SK-N-SH (cell line): Measurements from ENCODE around the gene PAPSS2. TPM values are rescaled to one million over a fixed set of nuclear protein-coding genes. Genes with fewer than 3 reads are reported as not detected.

ENCODE experiments used
- CTCF ChIA-PET: fragments of 300-600, 350-600 bp; formaldehyde crosslinking; extraction: SDS; loops from one replicate; lab custom pipeline; 2021; lab: Yijun Ruan, JAX
- POLR2A ChIA-PET: fragments of 350-600 bp; sonication (Branson Sonifier 250); formaldehyde crosslinking; extraction: SDS; loops from one replicate; lab custom pipeline; 2020; ENCODE audit warnings: antibody characterized with exemption, inconsistent platforms; lab: Yijun Ruan, JAX
- DNase-seq: peaks from one replicate; pipeline ENCODE4 v3.0.0; 2012
- H2AFZ ChIP-seq: fragments of 200-600 bp; sonication (generic); 2 replicates; pipeline ENCODE4 v1.8.1; 2016; ENCODE audit warnings: antibody characterized with exemption, mild to moderate bottlenecking, low read depth
- H3F3A ChIP-seq: fragments of 200-600 bp; sonication (generic); replicated peaks from 2 replicates; pipeline ENCODE3; 2016; ENCODE audit warnings: antibody characterized with exemption, mild to moderate bottlenecking; ENCODE audit not compliant: insufficient read depth
- H3K27ac ChIP-seq, 2 experiments: fragments of 200-500 bp in 1 of 2; fragments of 200-600 bp in 1 of 2; sonication (Bioruptor generic) in 1 of 2; sonication (generic), shearing (Covaris generic) in 1 of 2; 2 replicates each; pipeline versions ENCODE4 v1.5.1 to v1.6.1; 2014 to 2016; ENCODE audit warnings: low read depth in 2 of 2, inconsistent platforms in 1 of 2, low read length in 1 of 2, mild to moderate bottlenecking in 1 of 2, mixed read lengths in 1 of 2
- H3K27me3 ChIP-seq: fragments of 200-600 bp; sonication (generic), shearing (Covaris generic); 2 replicates; pipeline ENCODE4 v1.6.1; 2016; ENCODE audit warnings: mixed run types; ENCODE audit not compliant: insufficient read depth
- H3K36me3 ChIP-seq, 2 experiments: fragments of 200-500 bp in 1 of 2; fragments of 200-600 bp in 1 of 2; sonication (Bioruptor generic) in 1 of 2; sonication (generic) in 1 of 2; replicated peaks in 1 of 2; 2 replicates each; pipeline versions ENCODE3 to v1.5.1; 2014 to 2016; ENCODE audit warnings: low read length in 1 of 2, mild to moderate bottlenecking in 1 of 2; ENCODE audit not compliant: insufficient read depth in 2 of 2, control insufficient read depth in 1 of 2
- H3K4me1 ChIP-seq, 2 experiments: fragments of 200-500 bp in 1 of 2; fragments of 200-600 bp in 1 of 2; sonication (Bioruptor generic) in 1 of 2; sonication (generic), shearing (Covaris generic) in 1 of 2; 2 replicates each; pipeline versions ENCODE4 v1.5.1 to v1.6.1; 2014 to 2016; ENCODE audit warnings: low read depth in 1 of 2, low read length in 1 of 2, mixed run types in 1 of 2; ENCODE audit not compliant: insufficient read depth in 2 of 2, control insufficient read depth in 1 of 2
- H3K4me2 ChIP-seq: fragments of 200-600 bp; sonication (generic), shearing (Covaris generic); 2 replicates; pipeline ENCODE4 v1.6.1; 2017; ENCODE audit warnings: mixed run types
- H3K4me3 ChIP-seq, 2 experiments: fragments of 200-500 bp in 1 of 2; fragments of 200-600 bp in 1 of 2; sonication (Bioruptor generic) in 1 of 2; sonication (generic), shearing (Covaris generic) in 1 of 2; 2 replicates each; pipeline versions ENCODE4 v1.5.1 to v1.8.1; 2014 to 2016; ENCODE audit warnings: low read depth in 2 of 2, inconsistent platforms in 1 of 2, low read length in 1 of 2, mild to moderate bottlenecking in 1 of 2, mixed read lengths in 1 of 2, moderate library complexity in 1 of 2
- H3K79me2 ChIP-seq: fragments of 200-600 bp; sonication (generic); 2 replicates; pipeline ENCODE4 v1.8.1; 2017; ENCODE audit warnings: mild to moderate bottlenecking; ENCODE audit not compliant: insufficient read depth
- H3K9ac ChIP-seq: fragments of 200-600 bp; sonication (generic); 2 replicates; pipeline ENCODE4 v1.6.1; 2017; ENCODE audit warnings: mixed run types
- H3K9me2 ChIP-seq: fragments of 200-600 bp; sonication (generic); 2 replicates; pipeline ENCODE4 v1.6.1; 2017; ENCODE audit warnings: mixed run types
- H3K9me3 ChIP-seq: fragments of 200-600 bp; sonication (generic); 2 replicates; pipeline ENCODE4 v1.6.1; 2017; ENCODE audit warnings: mixed run types, mild to moderate bottlenecking, moderate library complexity
- H4K20me1 ChIP-seq: fragments of 200-600 bp; sonication (generic); 2 replicates; pipeline ENCODE4 v1.6.1; 2017; ENCODE audit warnings: mild to moderate bottlenecking, mixed run types; ENCODE audit not compliant: insufficient read depth
- CHD2 ChIP-seq: fragments of 150-350 bp; IDR thresholded peaks from 2 replicates; pipeline ENCODE4 v1.6.1; 2018; ENCODE audit warnings: low read length; ENCODE audit not compliant: partially characterized antibody
- EP300 ChIP-seq, 2 experiments: IDR thresholded peaks; 2 replicates each; pipeline versions ENCODE4 v1.4.0 to v1.6.1; 2012; ENCODE audit warnings: borderline replicate concordance in 1 of 2, low read depth in 1 of 2, low read length in 1 of 2
- EZH2phosphoT487 ChIP-seq: fragments of 200-600 bp; sonication (generic); IDR thresholded peaks from 2 replicates; pipeline ENCODE4 v1.6.1; 2017; ENCODE audit warnings: low read depth, mixed run types, mild to moderate bottlenecking, antibody characterized with exemption, moderate library complexity, borderline replicate concordance
- FOSL2 ChIP-seq: IDR thresholded peaks from 2 replicates; pipeline ENCODE4 v1.4.0; 2012; ENCODE audit warnings: low read depth, mild to moderate bottlenecking, moderate library complexity, borderline replicate concordance
- FOXJ3 ChIP-seq: sonication (generic); formaldehyde crosslinking; IDR thresholded peaks from 2 replicates; pipeline ENCODE4 v1.5.1; 2020; ENCODE audit warnings: mild to moderate bottlenecking, missing genetic modification reagents
- FOXM1 ChIP-seq: IDR thresholded peaks from 2 replicates; pipeline ENCODE4 v1.4.0; 2012; ENCODE audit warnings: low read depth, mild to moderate bottlenecking
- GABPA ChIP-seq: IDR thresholded peaks from 2 replicates; pipeline ENCODE4 v1.4.0; 2012; ENCODE audit warnings: low read depth, mild to moderate bottlenecking
- MEF2A ChIP-seq: IDR thresholded peaks from 2 replicates; pipeline ENCODE4 v1.4.0; 2012; ENCODE audit warnings: low read depth, borderline replicate concordance
- MXI1 ChIP-seq: IDR thresholded peaks from 2 replicates; pipeline ENCODE4 v1.6.1; 2012; ENCODE audit warnings: mild to moderate bottlenecking, low read depth, low read length, improper control_type of control experiment
- NFIC ChIP-seq: IDR thresholded peaks from 2 replicates; pipeline ENCODE4 v1.4.0; 2012; ENCODE audit warnings: borderline replicate concordance
- NRF1 ChIP-seq: IDR thresholded peaks from 2 replicates; pipeline ENCODE4 v1.6.1; 2012; ENCODE audit warnings: low read depth, mild to moderate bottlenecking, low read length
- RAD21 ChIP-seq: IDR thresholded peaks from 2 replicates; pipeline ENCODE4 v1.6.1; 2012; ENCODE audit warnings: mild to moderate bottlenecking, low read length
- RFX5 ChIP-seq: IDR thresholded peaks from 2 replicates; pipeline ENCODE4 v1.6.1; 2012; ENCODE audit warnings: mild to moderate bottlenecking, improper control_type of control experiment, low read length
- RXRA ChIP-seq: IDR thresholded peaks from 2 replicates; pipeline ENCODE4 v1.4.0; 2012; ENCODE audit warnings: low read depth, mild to moderate bottlenecking, borderline replicate concordance
- SIN3A ChIP-seq: IDR thresholded peaks from 2 replicates; pipeline ENCODE4 v1.6.1; 2012; ENCODE audit warnings: low read depth, mild to moderate bottlenecking, low read length, moderate library complexity, borderline replicate concordance
- SMC3 ChIP-seq: IDR thresholded peaks from 2 replicates; pipeline ENCODE4 v1.6.1; 2012; ENCODE audit warnings: low read depth, low read length, improper control_type of control experiment
- TAF1 ChIP-seq: IDR thresholded peaks from 2 replicates; pipeline ENCODE4 v1.6.1; 2012; ENCODE audit warnings: low read depth, mild to moderate bottlenecking, low read length, moderate library complexity, borderline replicate concordance
- TEAD4 ChIP-seq: IDR thresholded peaks from 2 replicates; pipeline ENCODE4 v1.4.0; 2012; ENCODE audit warnings: mild to moderate bottlenecking, borderline replicate concordance; ENCODE audit not compliant: insufficient read depth
- WGBS: methylation state at CpG from one replicate; pipeline ENCODE4 v1.1.6; 2017; ENCODE audit warnings: low lambda C conversion rate; 5-methylcytosine and 5-hydroxymethylcytosine counted together
- polyA plus RNA-seq, 3 experiments: library from polyadenylated mRNA; depleted of rRNA; stranded (reverse); fragments of >200 nt; gene quantifications; 2 replicates each; pipeline ENCODE4 v1.2.3, GENCODE V29; 2012
- TF ChIP-seq, protein P1 (sequence below): IDR thresholded peaks from 2 replicates; pipeline ENCODE4 v1.4.0; 2012; ENCODE audit warnings: low read depth, borderline replicate concordance
- TF ChIP-seq, protein P2 (sequence below): IDR thresholded peaks from 2 replicates; pipeline ENCODE4 v1.4.0; 2012; ENCODE audit warnings: low read depth, borderline replicate concordance
- TF ChIP-seq, protein P3 (sequence below): IDR thresholded peaks from 2 replicates; pipeline ENCODE4 v1.4.0; 2012; ENCODE audit warnings: low read depth
- TF ChIP-seq, protein P4 (sequence below): fragments of 200-600 bp; sonication (generic); IDR thresholded peaks from 2 replicates; pipeline ENCODE4 v1.6.1; 2017; ENCODE audit warnings: antibody characterized with exemption, mild to moderate bottlenecking, moderate library complexity
- TF ChIP-seq, protein P5 (sequence below): fragments of 150-350 bp; IDR thresholded peaks from 2 replicates; pipeline ENCODE4 v1.6.1; 2017; ENCODE audit warnings: antibody characterized with exemption, low read length, low read depth, borderline replicate concordance

The PAPSS2 gene
- polyA plus RNA-seq (2012; rRNA removed): 50.0 and 55.0 TPM in 2 replicates
- 72.7 and 72.8 TPM in 2 replicates for polyA plus RNA-seq (2012; cell fraction: cytosol; rRNA removed)
- polyA plus RNA-seq (2012; cell fraction: nucleus; rRNA removed): 39.7 and 70.7 TPM in 2 replicates

DNA sequence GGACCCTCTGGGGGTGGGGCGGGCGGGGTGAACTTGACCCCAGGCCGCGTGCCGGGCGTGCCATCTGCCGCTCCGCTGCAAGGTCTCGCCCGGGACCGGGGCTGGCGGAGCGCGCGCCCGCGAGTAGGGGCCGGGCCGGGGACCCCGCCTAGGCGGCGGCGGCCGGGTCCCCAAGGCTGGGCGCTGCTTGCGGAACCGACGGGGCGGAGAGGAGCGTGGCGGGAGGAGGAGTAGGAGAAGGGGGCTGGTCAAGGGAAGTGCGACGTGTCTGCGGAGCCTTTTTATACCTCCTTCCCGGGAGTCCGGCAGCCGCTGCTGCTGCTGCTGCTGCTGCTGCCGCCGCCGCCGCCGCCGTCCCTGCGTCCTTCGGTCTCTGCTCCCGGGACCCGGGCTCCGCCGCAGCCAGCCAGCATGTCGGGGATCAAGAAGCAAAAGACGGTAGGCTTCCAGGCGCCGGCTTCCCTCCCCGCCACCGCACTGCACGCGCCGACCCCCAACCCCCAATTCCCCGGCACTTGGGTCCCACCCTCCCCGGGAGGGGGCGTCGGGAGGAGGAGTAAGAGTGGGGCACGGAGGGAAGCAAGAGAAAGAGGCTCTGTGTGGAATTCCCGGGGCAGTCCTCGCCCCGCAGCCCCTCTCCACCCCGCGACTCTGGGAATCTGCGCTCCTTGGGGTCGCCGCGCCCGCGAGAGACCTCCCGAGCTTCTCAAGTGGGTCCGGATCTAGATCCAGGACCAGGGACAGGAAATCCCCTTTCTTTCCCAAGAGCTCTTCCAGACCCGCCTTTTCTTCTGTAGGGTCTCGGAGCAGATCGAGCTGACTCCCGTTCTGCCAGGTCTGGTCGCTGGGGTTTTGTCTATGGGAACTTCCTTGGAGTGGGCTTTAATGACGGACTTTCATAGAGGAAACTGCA is at the start of gene PAPSS2:
TSS of gene PAPSS2 (plus strand) at position 308 of the 913 bp plus-strand sequence. CDS start at position 412, 104 bp downstream.
- Histone ChIP-seq H3K9ac (peak within 1 kb of the TSS; percentile 97), H2AFZ (peak within 1 kb of the TSS; percentile 85), H3K27me3 (no peaks in the 10 kb centered on the region), H3K79me2 (peaks cover 51% of the 10 kb centered on the region), H3K9me3 (no peaks in the 10 kb centered on the region), H3K9me2 (no peaks in the 10 kb centered on the region), H3F3A (peaks cover 14% of the 10 kb centered on the region), H3K27ac (peak within 1 kb of the TSS in 1 of 2 experiments; percentile 82; a peak in 3 of 4 replicates), H4K20me1 (no peaks in the 10 kb centered on the region), H3K4me3 (peak within 1 kb of the TSS; percentile 86 to 95), H3K4me1 (peaks cover 4 to 10% of the 10 kb centered on the region in 2 experiments; a peak in 3 of 4 replicates), H3K4me2 (peak within 1 kb of the TSS; percentile 96), H3K36me3 (peaks cover 0 to 3% of the 10 kb centered on the region in 2 experiments)
- DNase-seq: peak; percentile 83
- under 1% methylated on average over 48 of the region's 82 CpGs for WGBS
- ChIA-PET CTCF (interaction anchor here (0.6 to 6.6 kb wide), 8 partner anchors 8 to 729 kb away, joined by 3 to 49 read pairs (median 3); no protein-coding TSS in a partner anchor), POLR2A (interaction anchor here (0.7 kb wide), 1 partner anchor 116 kb away, joined by 3 read pairs; no protein-coding TSS in a partner anchor)
- TF ChIP-seq FOSL2 (no peak), CHD2 (no peak), MEF2A (no peak), RFX5 (no peak), NFIC (no peak), SIN3A (no peak), GABPA (peak; percentile 20; the same call in 1 of the 2 replicates), TEAD4 (no peak), FOXM1 (no peak), TAF1 (peak; percentile 37; the same call in 1 of the 2 replicates), EP300 (IDR thresholded peaks at IDR 0.05; ENCODE audit: borderline replicate concordance in 1 of 2, low read depth in 1 of 2, low read length in 1 of 2) (peak in 1 of 2 experiments; percentile 42; a peak in 1 of 4 replicates), FOXJ3 (CRISPR knock-in tag) (no peak), MXI1 (peak; percentile 34), EZH2phosphoT487 (no peak), RXRA (no peak), SMC3 (0 out of 2 replicates have a peak, but pooled peaks have one; percentile 1), RAD21 (no peak), NRF1 (no peak)
- TF ChIP-seq, protein P1, sequence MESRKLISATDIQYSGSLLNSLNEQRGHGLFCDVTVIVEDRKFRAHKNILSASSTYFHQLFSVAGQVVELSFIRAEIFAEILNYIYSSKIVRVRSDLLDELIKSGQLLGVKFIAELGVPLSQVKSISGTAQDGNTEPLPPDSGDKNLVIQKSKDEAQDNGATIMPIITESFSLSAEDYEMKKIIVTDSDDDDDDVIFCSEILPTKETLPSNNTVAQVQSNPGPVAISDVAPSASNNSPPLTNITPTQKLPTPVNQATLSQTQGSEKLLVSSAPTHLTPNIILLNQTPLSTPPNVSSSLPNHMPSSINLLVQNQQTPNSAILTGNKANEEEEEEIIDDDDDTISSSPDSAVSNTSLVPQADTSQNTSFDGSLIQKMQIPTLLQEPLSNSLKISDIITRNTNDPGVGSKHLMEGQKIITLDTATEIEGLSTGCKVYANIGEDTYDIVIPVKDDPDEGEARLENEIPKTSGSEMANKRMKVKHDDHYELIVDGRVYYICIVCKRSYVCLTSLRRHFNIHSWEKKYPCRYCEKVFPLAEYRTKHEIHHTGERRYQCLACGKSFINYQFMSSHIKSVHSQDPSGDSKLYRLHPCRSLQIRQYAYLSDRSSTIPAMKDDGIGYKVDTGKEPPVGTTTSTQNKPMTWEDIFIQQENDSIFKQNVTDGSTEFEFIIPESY: no peak
- TF ChIP-seq, protein P2, sequence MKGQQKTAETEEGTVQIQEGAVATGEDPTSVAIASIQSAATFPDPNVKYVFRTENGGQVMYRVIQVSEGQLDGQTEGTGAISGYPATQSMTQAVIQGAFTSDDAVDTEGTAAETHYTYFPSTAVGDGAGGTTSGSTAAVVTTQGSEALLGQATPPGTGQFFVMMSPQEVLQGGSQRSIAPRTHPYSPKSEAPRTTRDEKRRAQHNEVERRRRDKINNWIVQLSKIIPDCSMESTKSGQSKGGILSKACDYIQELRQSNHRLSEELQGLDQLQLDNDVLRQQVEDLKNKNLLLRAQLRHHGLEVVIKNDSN: no peak
- TF ChIP-seq, protein P3, sequence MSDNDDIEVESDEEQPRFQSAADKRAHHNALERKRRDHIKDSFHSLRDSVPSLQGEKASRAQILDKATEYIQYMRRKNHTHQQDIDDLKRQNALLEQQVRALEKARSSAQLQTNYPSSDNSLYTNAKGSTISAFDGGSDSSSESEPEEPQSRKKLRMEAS: no peak; the same call in none of the 2 replicates
- TF ChIP-seq, protein P4, sequence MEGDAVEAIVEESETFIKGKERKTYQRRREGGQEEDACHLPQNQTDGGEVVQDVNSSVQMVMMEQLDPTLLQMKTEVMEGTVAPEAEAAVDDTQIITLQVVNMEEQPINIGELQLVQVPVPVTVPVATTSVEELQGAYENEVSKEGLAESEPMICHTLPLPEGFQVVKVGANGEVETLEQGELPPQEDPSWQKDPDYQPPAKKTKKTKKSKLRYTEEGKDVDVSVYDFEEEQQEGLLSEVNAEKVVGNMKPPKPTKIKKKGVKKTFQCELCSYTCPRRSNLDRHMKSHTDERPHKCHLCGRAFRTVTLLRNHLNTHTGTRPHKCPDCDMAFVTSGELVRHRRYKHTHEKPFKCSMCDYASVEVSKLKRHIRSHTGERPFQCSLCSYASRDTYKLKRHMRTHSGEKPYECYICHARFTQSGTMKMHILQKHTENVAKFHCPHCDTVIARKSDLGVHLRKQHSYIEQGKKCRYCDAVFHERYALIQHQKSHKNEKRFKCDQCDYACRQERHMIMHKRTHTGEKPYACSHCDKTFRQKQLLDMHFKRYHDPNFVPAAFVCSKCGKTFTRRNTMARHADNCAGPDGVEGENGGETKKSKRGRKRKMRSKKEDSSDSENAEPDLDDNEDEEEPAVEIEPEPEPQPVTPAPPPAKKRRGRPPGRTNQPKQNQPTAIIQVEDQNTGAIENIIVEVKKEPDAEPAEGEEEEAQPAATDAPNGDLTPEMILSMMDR: peak; percentile 38; the same call in 1 of the 2 replicates
- TF ChIP-seq, protein P5, sequence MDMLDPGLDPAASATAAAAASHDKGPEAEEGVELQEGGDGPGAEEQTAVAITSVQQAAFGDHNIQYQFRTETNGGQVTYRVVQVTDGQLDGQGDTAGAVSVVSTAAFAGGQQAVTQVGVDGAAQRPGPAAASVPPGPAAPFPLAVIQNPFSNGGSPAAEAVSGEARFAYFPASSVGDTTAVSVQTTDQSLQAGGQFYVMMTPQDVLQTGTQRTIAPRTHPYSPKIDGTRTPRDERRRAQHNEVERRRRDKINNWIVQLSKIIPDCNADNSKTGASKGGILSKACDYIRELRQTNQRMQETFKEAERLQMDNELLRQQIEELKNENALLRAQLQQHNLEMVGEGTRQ: no peak
